Colon (tissue), 2 donors: ENCODE results near the gene GPX2.

Source experiments
- FAIRE-seq: peaks from 2 replicates; lab custom pipeline; 2012; peaks lifted over from hg19 to GRCh38; lab: Jason Lieb, UNC
- donor health status: control.
- donor health status: control.

Gene GPX2

DNA sequence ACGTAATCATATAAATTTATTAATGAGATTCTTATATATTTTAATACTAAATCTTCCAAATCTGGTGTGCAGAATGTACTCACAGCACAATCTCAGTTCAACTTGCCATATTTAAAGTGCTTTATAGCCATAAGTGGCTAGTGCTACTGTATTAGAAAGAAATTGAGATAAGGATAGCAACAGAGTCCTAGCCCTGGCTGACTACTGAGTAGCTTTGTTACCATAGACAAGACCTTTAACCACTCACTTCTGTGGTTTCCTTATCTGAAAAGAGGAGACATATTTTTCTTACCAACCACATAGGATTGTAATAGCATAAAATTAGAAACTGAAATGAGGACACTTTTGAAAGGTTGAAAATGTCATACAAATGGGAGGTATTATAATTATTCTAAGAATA lies 30.3 kb downstream of the GPX2 start:
- no peak for FAIRE-seq

DNA sequence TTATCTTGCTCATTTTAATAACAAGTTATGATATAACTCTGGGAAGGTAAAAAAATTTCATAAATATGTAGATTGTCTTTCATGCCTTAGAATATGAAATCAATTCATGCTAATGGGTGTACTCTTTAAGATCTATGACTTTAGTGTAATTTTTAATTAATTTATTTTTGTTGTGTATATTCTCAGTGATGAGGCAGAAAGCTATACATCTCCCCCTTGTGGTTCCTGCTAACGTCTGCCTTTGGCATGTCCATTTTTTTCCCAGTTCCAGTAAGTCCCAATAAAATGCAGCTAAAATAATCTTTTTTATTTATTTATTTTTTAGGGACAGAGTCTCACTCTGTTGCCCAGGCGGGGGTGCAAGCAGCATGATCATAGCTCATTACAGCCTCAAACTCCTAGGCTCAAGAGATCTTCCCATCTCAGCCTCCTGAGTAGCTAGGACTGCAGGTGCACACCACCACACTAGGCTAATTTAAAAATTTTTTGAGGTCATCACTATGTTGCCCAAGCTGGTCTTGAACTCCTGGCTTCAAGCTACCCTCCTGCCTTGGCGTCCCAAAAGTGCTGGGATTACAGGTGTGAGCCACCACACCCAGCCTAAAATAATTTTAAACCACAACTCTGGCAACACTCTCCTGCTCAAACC lies 31.6 kb downstream of the GPX2 start:
- no peak for FAIRE-seq

DNA sequence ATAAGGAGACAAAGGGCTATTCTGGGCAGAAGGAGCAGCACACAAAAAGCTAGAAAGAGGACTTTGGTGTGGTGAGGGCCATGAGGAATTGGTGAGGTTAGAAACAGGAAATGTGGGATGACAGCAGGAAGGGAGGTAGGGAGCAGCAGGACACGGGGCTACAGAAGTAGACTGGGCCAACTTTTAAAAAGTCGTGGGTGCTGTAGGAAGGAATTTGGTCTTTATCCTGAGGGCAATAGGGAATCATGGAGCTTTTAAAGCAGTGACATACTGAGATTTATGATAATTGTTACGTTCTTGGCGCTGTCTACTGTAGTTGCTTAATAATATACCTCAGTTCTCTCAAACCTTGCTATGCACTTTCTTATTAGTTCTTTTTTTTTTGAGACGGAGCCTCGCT lies 36.5 kb downstream of the GPX2 start:
- no peak for FAIRE-seq

DNA sequence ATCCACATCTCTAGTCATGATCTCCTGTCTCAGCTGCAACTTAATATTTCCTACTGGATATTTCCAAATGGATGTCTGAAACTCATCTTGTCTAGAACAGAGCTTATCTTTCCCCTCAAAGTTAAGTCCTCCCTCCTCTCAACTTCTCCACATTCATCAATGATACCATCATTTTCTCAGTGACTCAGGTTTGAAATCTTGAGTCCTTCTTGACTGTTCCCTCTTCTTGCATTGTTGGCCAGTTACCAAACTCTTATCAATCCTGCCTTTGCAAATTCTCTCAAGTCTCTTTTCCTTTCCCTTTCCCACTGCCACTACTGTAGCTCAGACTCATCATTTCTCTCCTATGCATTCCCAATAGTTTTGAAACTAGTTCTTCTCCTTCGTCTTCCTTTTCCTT lies 42.6 kb downstream of the GPX2 start:
- FAIRE-seq: no peak

DNA sequence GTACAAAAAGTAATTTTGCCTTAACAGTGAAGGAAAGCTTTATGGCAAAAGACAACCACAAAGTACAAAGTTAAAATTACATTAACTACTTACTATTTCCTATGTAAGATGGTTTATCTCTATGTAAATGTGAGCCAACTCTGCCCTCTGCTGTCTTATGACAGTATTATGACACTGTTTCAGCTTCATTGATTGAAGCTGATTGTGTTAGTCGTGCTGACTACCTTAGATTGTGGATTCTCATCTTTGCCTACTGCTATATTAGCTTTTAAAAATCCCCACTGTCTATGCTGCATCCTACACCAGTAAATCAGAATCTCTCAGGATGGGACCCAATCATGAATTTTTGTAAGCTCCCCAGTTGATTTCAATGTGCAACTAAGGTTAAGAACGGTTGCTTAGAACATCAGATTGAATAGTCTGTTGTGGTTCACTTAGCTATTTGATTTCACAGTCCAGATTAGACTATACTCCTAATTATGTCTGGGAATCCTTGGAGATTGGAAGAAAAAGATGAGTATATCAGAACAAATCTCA lies 50.6 kb downstream of the GPX2 start:
- FAIRE-seq: no peak

DNA sequence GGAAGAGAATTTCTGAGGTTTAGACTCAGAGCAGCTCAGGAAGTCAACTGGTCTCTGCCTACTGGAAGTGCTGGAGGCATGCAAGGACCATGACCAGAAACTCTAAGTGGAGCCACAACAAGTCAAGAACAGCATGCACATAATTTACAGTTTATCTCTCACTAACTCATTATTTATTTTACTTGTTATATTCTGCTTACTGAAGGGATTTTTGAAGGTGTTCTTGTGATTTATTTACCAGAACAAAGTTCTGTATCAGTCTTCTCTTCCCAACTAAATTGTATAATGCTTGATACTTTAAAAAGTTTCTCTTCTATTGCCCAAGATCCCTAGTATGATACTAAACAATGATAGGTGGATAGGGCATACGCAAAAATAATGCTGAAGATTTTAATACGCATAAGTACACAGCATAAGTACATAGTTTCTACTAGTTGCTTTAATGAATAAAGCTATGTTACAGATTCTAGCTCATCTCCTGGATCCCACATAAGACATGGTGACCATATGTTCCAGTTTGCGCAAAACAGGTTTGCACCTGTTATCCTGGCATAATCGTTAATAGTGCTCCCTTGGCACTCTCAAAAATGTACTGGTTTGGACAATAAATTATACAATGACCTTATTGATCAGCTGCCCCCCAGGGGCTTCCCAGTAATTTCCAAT lies 51.2 kb downstream of the GPX2 start:
- no peak for FAIRE-seq

DNA sequence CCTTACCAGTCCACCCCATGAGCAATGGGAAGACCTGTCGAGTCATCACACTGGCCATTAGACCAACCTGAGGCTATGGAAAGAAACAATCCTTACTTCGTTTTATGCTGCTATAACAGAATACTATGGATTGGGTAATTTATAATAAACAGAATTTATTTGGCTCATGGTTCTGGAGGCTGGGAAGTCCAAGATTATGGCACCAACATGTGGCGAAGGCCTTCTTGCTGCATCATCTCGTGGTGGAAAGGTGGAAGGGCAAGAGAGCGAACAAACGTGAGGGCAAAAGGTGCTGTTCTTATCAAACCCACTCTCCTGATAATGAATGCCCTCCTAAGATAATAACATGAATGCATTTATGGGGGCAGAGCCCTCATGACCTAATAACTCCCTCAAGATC lies 53.2 kb downstream of the GPX2 start:
- no peak for FAIRE-seq
